ENCODE measurements around the gene AUNIP.

GRCh38 chr1:25785333-25786067 is 73.8 kb downstream of the AUNIP start:
- no peak for TF ChIP-seq CTCF (conservative IDR thresholded peaks at IDR 0.05 in 1 of 2, IDR thresholded peaks at IDR 0.05 in 1 of 2; ENCODE audit: extremely low read depth in 1 of 2, insufficient read depth in 1 of 2, low read depth in 1 of 2, low read length in 2 of 2)
- TF ChIP-seq EZH2 (IDR thresholded peaks at IDR 0.05; ENCODE audit: borderline replicate concordance, low read length): no peak
